Cardiac muscle cell (in vitro differentiated cells and primary cell): ENCODE data around the gene CNN1. TPM values are rescaled to one million over a fixed set of nuclear protein-coding genes. Genes with fewer than 3 reads are reported as not detected.
A peak's percentile ranks its signal among the peaks of the same experiment; 100 is the strongest.

Source experiments
- DNase-seq, 2 donors: peaks; one replicate each; pipeline versions ENCODE4 v3.0.0 to v3.0.0-alpha.2; 2010 to 2017; ENCODE audit warnings: low read depth in 1 of 2, low spot score in 1 of 2
- H3K27ac ChIP-seq: fragments of 200-600 bp; sonication (generic); 2 replicates; pipeline ENCODE4 v1.5.1; 2016
- H3K27me3 ChIP-seq: fragments of 200-600 bp; sonication (generic); 2 replicates; pipeline ENCODE4 v1.6.0; 2016; ENCODE audit warnings: control low read depth
- H3K36me3 ChIP-seq: fragments of 200-600 bp; sonication (generic); 2 replicates; pipeline ENCODE4 v1.5.1; 2016; ENCODE audit warnings: control low read depth
- H3K4me1 ChIP-seq: fragments of 200-600 bp; sonication (generic); 2 replicates; pipeline ENCODE4 v1.8.1; 2017; ENCODE audit warnings: low read depth, mild to moderate bottlenecking, mixed run types
- H3K4me3 ChIP-seq: fragments of 200-600 bp; sonication (generic); 2 replicates; pipeline ENCODE4 v1.5.1; 2016; ENCODE audit warnings: mild to moderate bottlenecking
- H3K9me3 ChIP-seq: fragments of 200-600 bp; sonication (generic); 2 replicates; pipeline ENCODE4 v1.5.1; 2017; ENCODE audit warnings: low read depth, mild to moderate bottlenecking, control low read depth
- CTCF ChIP-seq: IDR thresholded peaks from 2 replicates; pipeline ENCODE4 v1.5.1; 2012; ENCODE audit warnings: low read depth, mild to moderate bottlenecking, low read length
- polyA plus RNA-seq: library from polyadenylated mRNA; unstranded; fragments of >200 nt; fragmentation: Nextera tagmentation; extraction: Ambion mirVana; gene quantifications from 2 replicates; pipeline ENCODE4 v1.2.1, GENCODE V29; 2016
- total RNA-seq: library from RNA; depleted of rRNA; stranded (reverse); fragments of >200 nt; gene quantifications from 2 replicates; pipeline ENCODE4 v1.2.3, GENCODE V29; 2016

CNN1 gene
- total RNA-seq (288 and 520 TPM in 2 replicates), polyA plus RNA-seq (219 and 388 TPM in 2 replicates)

GRCh38 chr19:11538232-11539036 is at the start of gene CNN1:
TSS of gene CNN1 (plus strand) at chr19:11538851. CDS start at chr19:11538928, 77 bp downstream.
- TF ChIP-seq CTCF, result no peak
- peak within 1 kb of the TSS; percentile 92 for H3K27ac ChIP-seq
- peaks cover 11% of the 10 kb centered on the region for H3K4me1 ChIP-seq
- H3K9me3 ChIP-seq, result no peaks in the 10 kb centered on the region
- DNase-seq, result peak; percentile 84 to 91
- H3K36me3 ChIP-seq, result no peaks in the 10 kb centered on the region
- H3K27me3 ChIP-seq, result no peaks in the 10 kb centered on the region
- peak within 1 kb of the TSS; percentile 19 for H3K4me3 ChIP-seq

DNA sequence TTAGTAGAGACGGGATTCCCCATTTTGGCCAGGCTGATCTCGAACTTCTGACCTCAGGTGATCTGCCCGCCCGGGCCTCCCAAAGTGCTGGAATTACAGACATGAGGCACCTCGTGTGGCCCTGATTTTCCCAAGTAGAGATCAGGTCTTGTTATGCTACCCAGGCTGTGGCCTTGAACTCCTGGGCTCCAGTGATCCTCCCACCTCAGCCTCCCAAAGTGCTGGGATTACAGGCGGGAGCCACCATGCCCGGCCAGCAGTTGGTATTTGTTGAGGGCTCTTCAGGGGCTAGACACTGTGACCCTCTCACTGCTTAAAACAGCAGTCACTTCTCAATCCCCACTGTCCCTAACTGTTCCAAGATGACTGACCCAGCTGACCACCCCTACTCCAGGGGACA is 49.3 kb upstream of the CNN1 start:
- H3K27ac ChIP-seq, result no peak overlapping the region

DNA sequence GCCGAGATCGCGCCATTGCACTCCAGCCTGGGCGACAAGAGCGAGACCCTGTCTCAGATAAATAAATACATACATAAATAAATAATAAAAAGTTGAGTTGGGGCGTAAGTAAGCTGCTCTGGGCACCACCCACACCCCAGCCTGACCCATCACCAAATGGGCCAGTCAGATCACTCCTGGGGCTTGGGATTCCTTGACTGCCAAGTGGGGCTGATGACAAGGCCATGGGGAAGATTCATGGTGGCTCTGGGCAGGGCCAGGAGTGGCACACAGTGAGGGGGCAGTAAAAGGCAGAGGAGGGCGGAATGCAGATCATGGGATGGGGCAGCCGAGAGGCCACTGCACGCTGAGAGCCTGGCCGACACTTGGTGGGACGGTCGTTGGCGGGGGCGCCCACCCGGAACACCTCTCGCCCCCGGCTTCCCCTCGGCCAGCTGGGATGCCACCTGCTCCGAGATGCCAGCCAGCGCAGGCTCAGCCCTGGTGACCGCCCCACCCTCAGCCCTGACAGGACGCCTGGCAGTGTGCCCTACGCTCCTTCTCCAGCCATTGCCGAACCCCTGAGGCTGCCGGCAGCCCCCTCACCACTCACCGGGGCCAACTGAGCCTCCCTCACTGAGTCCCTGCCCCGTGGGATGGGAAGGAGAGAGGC is 43.9 kb upstream of the CNN1 start:
- no peaks in the 10 kb centered on the region for H3K9me3 ChIP-seq
- no peak for DNase-seq

More for the DNA sequence above, 49.3 kb upstream of the CNN1 start:
- H3K4me1 ChIP-seq, result no peaks in the 10 kb centered on the region
- no peaks in the 10 kb centered on the region for H3K9me3 ChIP-seq
- no peak for DNase-seq
- no peaks in the 10 kb centered on the region for H3K27me3 ChIP-seq
- no peak overlapping the region for H3K4me3 ChIP-seq
- peaks cover 11% of the 10 kb centered on the region for H3K36me3 ChIP-seq
- TF ChIP-seq CTCF, result no peak

GRCh38 chr19:11495481-11495880 is 43.2 kb upstream of the CNN1 start:
- H3K4me3 ChIP-seq, result no peak overlapping the region
- H3K27ac ChIP-seq, result no peak overlapping the region
- H3K4me1 ChIP-seq, result peaks cover 8% of the 10 kb centered on the region
- no peak for TF ChIP-seq CTCF
- H3K36me3 ChIP-seq, result peaks cover 10% of the 10 kb centered on the region
- DNase-seq, result no peak
- H3K9me3 ChIP-seq, result no peaks in the 10 kb centered on the region
- H3K27me3 ChIP-seq, result no peaks in the 10 kb centered on the region

More for the DNA sequence above, 43.9 kb upstream of the CNN1 start:
- H3K4me3 ChIP-seq, result no peak overlapping the region
- no peaks in the 10 kb centered on the region for H3K27me3 ChIP-seq
- H3K4me1 ChIP-seq, result peaks cover 1% of the 10 kb centered on the region
- H3K36me3 ChIP-seq, result peaks cover 12% of the 10 kb centered on the region
- no peak overlapping the region for H3K27ac ChIP-seq
- no peak for TF ChIP-seq CTCF

DNA sequence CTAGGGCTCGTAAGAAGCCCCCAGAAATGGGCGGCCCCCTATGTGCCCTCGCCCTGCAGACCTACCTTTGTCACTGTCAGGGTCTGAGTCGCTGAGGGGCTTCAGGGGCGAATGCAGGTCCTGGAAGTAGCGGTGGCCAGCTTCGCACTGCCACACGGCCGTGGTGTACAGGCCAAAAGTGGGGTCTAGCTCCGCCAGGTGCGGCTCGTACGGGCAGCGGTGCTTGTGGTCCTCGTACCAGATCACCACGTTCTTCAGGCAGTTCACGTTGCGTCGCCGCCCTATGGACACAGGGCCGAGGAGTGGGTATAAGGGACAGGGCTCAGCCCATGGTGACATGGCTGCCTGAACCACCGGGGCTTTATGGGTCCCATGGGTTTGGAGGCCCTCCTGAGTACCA is 42.8 kb upstream of the CNN1 start:
- Histone ChIP-seq H3K36me3 (peaks cover 7% of the 10 kb centered on the region), H3K4me3 (no peak overlapping the region), H3K4me1 (peaks cover 9% of the 10 kb centered on the region), H3K27ac (no peak overlapping the region), H3K9me3 (no peaks in the 10 kb centered on the region), H3K27me3 (no peaks in the 10 kb centered on the region)
- TF ChIP-seq CTCF, result no peak
- DNase-seq, result no peak
